Upper lobe of left lung (tissue), 4 donors: Measurements from ENCODE around the gene CCT2.

Source experiments
- POLR2A ChIP-seq, 4 donors: fragments of 450-650 bp; IDR thresholded peaks; one replicate each; pipeline ENCODE4 v1.5.1; 2016 to 2017; ENCODE audit warnings: antibody characterized with exemption in 4 of 4, mild to moderate bottlenecking in 2 of 4
- POLR2AphosphoS5 ChIP-seq, 2 donors: sonication (generic); formaldehyde crosslinking; IDR thresholded peaks; one replicate each; pipeline ENCODE4 v1.5.1; 2017; ENCODE audit warnings: antibody characterized with exemption in 2 of 2
- TF ChIP-seq, protein P1 (sequence below), 6 experiments: fragments of 450-650 bp in 4 of 6; fragments of 200-600 bp in 2 of 6; sonication (generic) in 2 of 6; IDR thresholded peaks; one replicate each; pipeline ENCODE4 v1.5.1; 2016 to 2019; ENCODE audit warnings: antibody characterized with exemption in 6 of 6

DNA sequence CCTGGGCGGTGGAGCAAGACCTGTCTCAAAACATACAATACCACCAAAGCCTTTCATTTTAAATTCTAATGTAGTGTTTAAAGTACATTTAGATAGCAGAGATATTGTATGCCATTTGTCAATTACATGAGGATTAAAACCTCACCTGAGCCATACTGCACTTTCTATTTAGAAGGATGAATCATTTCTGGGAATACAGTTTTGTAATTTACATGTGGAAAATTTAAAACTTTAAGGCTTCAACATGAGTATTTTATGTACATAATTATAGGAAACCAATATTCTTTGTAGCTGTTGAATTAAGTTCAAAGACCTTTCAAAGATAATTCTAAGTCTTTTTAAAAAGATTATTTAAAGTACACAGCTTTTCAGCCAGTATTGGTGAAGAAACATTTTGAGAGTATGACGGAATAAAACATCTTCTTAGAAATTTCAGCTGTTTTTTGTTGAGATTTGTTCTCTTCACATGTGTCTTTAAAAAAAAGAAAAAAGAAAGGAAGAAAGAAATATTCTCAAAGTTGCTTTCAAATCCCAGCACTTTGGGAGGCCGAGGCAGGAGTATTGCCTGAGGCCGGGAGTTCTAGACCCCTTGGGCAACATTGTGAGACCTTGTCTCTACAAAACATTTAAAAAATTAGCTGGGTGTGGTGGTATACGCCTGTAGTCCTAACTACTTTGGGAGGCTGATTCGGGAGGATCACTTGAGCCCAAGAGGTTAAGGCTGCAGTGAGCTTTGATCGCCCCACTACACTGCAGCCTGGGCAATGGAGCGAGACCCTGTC is 34.5 kb upstream of the CCT2 start:
- TF ChIP-seq, protein P1, sequence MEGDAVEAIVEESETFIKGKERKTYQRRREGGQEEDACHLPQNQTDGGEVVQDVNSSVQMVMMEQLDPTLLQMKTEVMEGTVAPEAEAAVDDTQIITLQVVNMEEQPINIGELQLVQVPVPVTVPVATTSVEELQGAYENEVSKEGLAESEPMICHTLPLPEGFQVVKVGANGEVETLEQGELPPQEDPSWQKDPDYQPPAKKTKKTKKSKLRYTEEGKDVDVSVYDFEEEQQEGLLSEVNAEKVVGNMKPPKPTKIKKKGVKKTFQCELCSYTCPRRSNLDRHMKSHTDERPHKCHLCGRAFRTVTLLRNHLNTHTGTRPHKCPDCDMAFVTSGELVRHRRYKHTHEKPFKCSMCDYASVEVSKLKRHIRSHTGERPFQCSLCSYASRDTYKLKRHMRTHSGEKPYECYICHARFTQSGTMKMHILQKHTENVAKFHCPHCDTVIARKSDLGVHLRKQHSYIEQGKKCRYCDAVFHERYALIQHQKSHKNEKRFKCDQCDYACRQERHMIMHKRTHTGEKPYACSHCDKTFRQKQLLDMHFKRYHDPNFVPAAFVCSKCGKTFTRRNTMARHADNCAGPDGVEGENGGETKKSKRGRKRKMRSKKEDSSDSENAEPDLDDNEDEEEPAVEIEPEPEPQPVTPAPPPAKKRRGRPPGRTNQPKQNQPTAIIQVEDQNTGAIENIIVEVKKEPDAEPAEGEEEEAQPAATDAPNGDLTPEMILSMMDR (IDR thresholded peaks at IDR 0.05): no peak
- TF ChIP-seq POLR2A (IDR thresholded peaks at IDR 0.05) (no peak), POLR2AphosphoS5 (IDR thresholded peaks at IDR 0.05) (no peak)
